OCI-LY3 (cell line): ENCODE data around the gene GPRASP3.

Experiments
- CTCF ChIP-seq: fragments of 200-600, 300-600 bp; sonication (generic); IDR thresholded peaks from 2 replicates; pipeline ENCODE4 v1.5.1; 2014; ENCODE audit warnings: antibody characterized with exemption, low read length, low read depth
- EZH2phosphoT487 ChIP-seq: fragments of 200-600 bp; shearing (Covaris generic); IDR thresholded peaks from 2 replicates; pipeline ENCODE4 v1.6.1; 2018; ENCODE audit warnings: antibody characterized with exemption, mixed run types, low read depth

GRCh38 chrX:102715967-102716366, 4.6 kb upstream of the GPRASP3 start:
- TF ChIP-seq CTCF: no peak
- no peak for TF ChIP-seq EZH2phosphoT487
